Nephron progenitor cell (in vitro differentiated cells): ENCODE results near the gene TIAM2.
"Not testable (repeated sequence)": the region's sequence is repeated elsewhere in the genome, so short reads cannot be mapped to it uniquely, and the experiment has no call there.

ENCODE experiments used
- DNase-seq: peaks from one replicate; pipeline ENCODE4 v3.0.0; 2021
- H3K27ac Mint-ChIP-seq: 2 replicates; pipeline ENCODE4 v1.8.0; 2021; ENCODE audit warnings: mild to moderate bottlenecking, moderate library complexity, mixed read lengths
- H3K27me3 Mint-ChIP-seq: 2 replicates; pipeline ENCODE4 v1.8.0; 2021; ENCODE audit warnings: mild to moderate bottlenecking, low read depth, mixed read lengths; ENCODE audit not compliant: poor library complexity
- H3K36me3 Mint-ChIP-seq: 2 replicates; pipeline ENCODE4 v1.8.0; 2021; ENCODE audit warnings: low read depth, mixed read lengths
- H3K4me1 Mint-ChIP-seq: 2 replicates; pipeline ENCODE4 v1.8.0; 2021; ENCODE audit warnings: mixed read lengths
- H3K4me3 Mint-ChIP-seq: 2 replicates; pipeline ENCODE4 v1.8.0; 2021; ENCODE audit warnings: mild to moderate bottlenecking, moderate library complexity, mixed read lengths
- H3K9me3 Mint-ChIP-seq: 2 replicates; pipeline ENCODE4 v1.8.0; 2021; ENCODE audit warnings: mild to moderate bottlenecking, moderate library complexity, mixed read lengths
- CTCF ChIP-seq: fragments of 200-600 bp; sonication (generic); IDR thresholded peaks from 2 replicates; pipeline ENCODE4 v1.5.0; 2021; ENCODE audit warnings: antibody characterized with exemption

Gene TIAM2

DNA sequence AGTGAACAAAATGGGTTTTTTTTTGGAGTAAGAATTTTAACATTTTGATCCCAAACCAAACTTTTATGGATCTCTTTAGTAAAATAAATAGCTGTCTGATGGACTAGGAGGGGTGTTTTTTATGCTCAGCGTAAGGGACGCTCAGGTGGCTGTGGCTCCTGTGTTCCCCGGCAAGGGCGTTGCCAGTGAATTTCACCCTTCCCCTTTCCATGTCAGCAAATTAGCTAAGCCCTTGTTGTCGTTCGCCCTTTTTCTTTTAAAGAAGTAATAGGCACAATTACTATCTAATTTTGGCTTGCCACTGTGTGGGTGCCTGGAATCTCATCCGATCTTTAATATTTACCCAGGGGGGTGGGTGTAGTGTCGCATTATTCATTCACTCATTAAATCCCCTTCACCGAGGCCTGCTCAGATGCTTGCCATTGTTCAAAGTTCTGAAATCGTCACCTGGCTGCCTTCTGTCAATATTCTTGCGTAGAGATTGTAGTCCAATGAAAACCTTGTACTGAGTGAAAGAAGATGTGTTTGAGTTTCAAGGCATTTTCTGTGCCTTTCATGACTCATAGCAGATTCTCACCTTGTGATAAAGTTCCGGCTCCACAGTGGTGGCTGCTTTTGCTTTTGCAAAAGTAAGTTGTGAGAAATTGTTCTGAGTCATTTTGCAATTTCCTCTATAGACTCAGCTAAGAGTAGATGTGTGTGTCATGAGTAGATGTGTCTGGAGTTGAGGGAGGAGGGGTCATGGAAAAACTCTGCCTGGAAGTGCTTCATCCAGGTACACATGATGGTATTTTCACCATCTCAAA lies 228.7 kb downstream of the TIAM2 start:
- Mint-ChIP-seq H3K36me3 (peaks cover 8% of the 10 kb centered on the region), H3K4me3 (no peak overlapping the region), H3K27ac (no peak overlapping the region), H3K9me3 (peaks cover 4% of the 10 kb centered on the region), H3K27me3 (peaks cover 3% of the 10 kb centered on the region), H3K4me1 (peaks cover 22% of the 10 kb centered on the region)
- no peak for DNase-seq
- TF ChIP-seq CTCF = no peak

GRCh38 chr6:155224618-155225017 lies 229.5 kb downstream of the TIAM2 start:
- peaks cover 8% of the 10 kb centered on the region for H3K9me3 Mint-ChIP-seq
- H3K27ac Mint-ChIP-seq = peak overlapping the region; percentile 28
- TF ChIP-seq CTCF = no peak
- peaks cover 3% of the 10 kb centered on the region for H3K27me3 Mint-ChIP-seq
- no peak overlapping the region for H3K4me3 Mint-ChIP-seq
- H3K36me3 Mint-ChIP-seq = peaks cover 7% of the 10 kb centered on the region
- DNase-seq = no peak
- H3K4me1 Mint-ChIP-seq = peaks cover 19% of the 10 kb centered on the region

- no peak overlapping the region for H3K4me3 Mint-ChIP-seq
- peaks cover 7% of the 10 kb centered on the region for H3K27me3 Mint-ChIP-seq
- H3K27ac Mint-ChIP-seq = no peak overlapping the region
- no peak for DNase-seq
- peaks cover 15% of the 10 kb centered on the region for H3K9me3 Mint-ChIP-seq
- H3K36me3 Mint-ChIP-seq = peaks cover 19% of the 10 kb centered on the region
- no peak for TF ChIP-seq CTCF
- peaks cover 16% of the 10 kb centered on the region for H3K4me1 Mint-ChIP-seq
These were observed 231.9 kb downstream of the TIAM2 start for GRCh38 chr6:155227046-155227445.

- Mint-ChIP-seq H3K4me1 (peaks cover 8% of the 10 kb centered on the region), H3K27me3 (peaks cover 7% of the 10 kb centered on the region), H3K36me3 (peaks cover 19% of the 10 kb centered on the region), H3K4me3 (no peak overlapping the region), H3K9me3 (peaks cover 15% of the 10 kb centered on the region), H3K27ac (peak overlapping the region; percentile 20)
- no peak for DNase-seq
- no peak for TF ChIP-seq CTCF
These were observed 233.5 kb downstream of the TIAM2 start for GRCh38 chr6:155228546-155229166.

GRCh38 chr6:155230975-155231374 lies 235.9 kb downstream of the TIAM2 start:
- H3K27ac Mint-ChIP-seq, H3K4me3 Mint-ChIP-seq, DNase-seq, H3K27me3 Mint-ChIP-seq, H3K4me1 Mint-ChIP-seq: not testable (repeated sequence)
- Mint-ChIP-seq H3K36me3 (peaks cover 19% of the 10 kb centered on the region), H3K9me3 (peaks cover 16% of the 10 kb centered on the region)

- no peak overlapping the region for H3K4me3 Mint-ChIP-seq
- peaks cover 4% of the 10 kb centered on the region for H3K4me1 Mint-ChIP-seq
- no peak for TF ChIP-seq CTCF
- H3K36me3 Mint-ChIP-seq = peaks cover 24% of the 10 kb centered on the region
- no peak for DNase-seq
- peaks cover 4% of the 10 kb centered on the region for H3K27me3 Mint-ChIP-seq
- no peak overlapping the region for H3K27ac Mint-ChIP-seq
- H3K9me3 Mint-ChIP-seq = peaks cover 30% of the 10 kb centered on the region
These were observed 237.7 kb downstream of the TIAM2 start for GRCh38 chr6:155232848-155233247.
